Ascending aorta (tissue), 2 donors: ENCODE measurements around the gene ATF5. TPM values are rescaled to one million over a fixed set of nuclear protein-coding genes. Genes with fewer than 3 reads are reported as not detected.
"Not testable (repeated sequence)": the region's sequence is repeated elsewhere in the genome, so short reads cannot be mapped to it uniquely, and the experiment has no call there.

Experiments
- DNase-seq, 2 donors: peaks; one replicate each; pipeline ENCODE4 v3.0.0-alpha.2; 2019; ENCODE audit warnings: low spot score in 2 of 2
- H3K27ac ChIP-seq, 2 donors: fragments of 200-600 bp; sonication (generic); one replicate each; pipeline ENCODE4 v1.5.1; 2016 to 2017; ENCODE audit warnings: mild to moderate bottlenecking in 1 of 2
- H3K27me3 ChIP-seq: fragments of 200-600 bp; sonication (generic); one replicate; pipeline ENCODE4 v1.5.1; 2017
- H3K36me3 ChIP-seq, 2 donors: fragments of 200-600 bp; sonication (generic); one replicate each; pipeline ENCODE4 v1.5.1; 2016
- H3K4me1 ChIP-seq, 2 donors: fragments of 200-600 bp; sonication (generic); one replicate each; pipeline ENCODE4 v1.5.1; 2016 to 2017; ENCODE audit warnings: mild to moderate bottlenecking in 1 of 2
- H3K4me3 ChIP-seq, 2 donors: fragments of 200-600 bp; sonication (generic); one replicate each; pipeline ENCODE4 v1.5.1; 2016 to 2017; ENCODE audit warnings: mild to moderate bottlenecking in 1 of 2
- H3K9me3 ChIP-seq, 2 donors: fragments of 200-600 bp; sonication (generic); one replicate each; pipeline ENCODE4 v1.5.1; 2016
- CTCF ChIP-seq, 3 experiments: fragments of 200-600 bp in 2 of 3; fragments of 450-650 bp in 1 of 3; sonication (generic) in 2 of 3; IDR thresholded peaks; one replicate each; pipeline ENCODE4 v1.5.1; 2016 to 2019; ENCODE audit warnings: antibody characterized with exemption in 3 of 3, mild to moderate bottlenecking in 1 of 3, moderate library complexity in 1 of 3
- intact Hi-C: fragments of 100-400 bp; cut with DNase I; formaldehyde crosslinking; loops from one replicate; pipeline ENCODE4 v1.15.1; 2023
- total RNA-seq: library from RNA; depleted of rRNA; stranded (reverse); fragments of >200 nt; gene quantifications from one replicate; pipeline ENCODE4 v1.1.0, GENCODE V29; 2016

Gene ATF5
- total RNA-seq, 1 donor from 2014 or later, result 4.3 TPM

GRCh38 chr19:49923055-49924003 lies 5.7 kb upstream of the ATF5 start:
- intact Hi-C loops, result no loop called here
- peaks cover 15 to 52% of the 10 kb centered on the region in 2 donors for H3K36me3 ChIP-seq

GRCh38 chr19:49924004-49924880 lies 4.8 kb upstream of the ATF5 start:
- intact Hi-C loops, result no loop called here
- DNase-seq, result no peak
- H3K36me3 ChIP-seq, result peaks cover 15 to 49% of the 10 kb centered on the region in 2 donors
- H3K27me3 ChIP-seq, result no peaks in the 10 kb centered on the region
- TF ChIP-seq CTCF (IDR thresholded peaks at IDR 0.05), result no peak
- H3K27ac ChIP-seq, result no peak overlapping the region
- peaks cover 3 to 13% of the 10 kb centered on the region in 2 donors for H3K4me1 ChIP-seq
- no peaks in the 10 kb centered on the region for H3K9me3 ChIP-seq
- H3K4me3 ChIP-seq, result no peak overlapping the region

More at GRCh38 chr19:49923055-49924003, 5.7 kb upstream of the ATF5 start:
- Histone ChIP-seq H3K27ac (no peak overlapping the region), H3K4me3 (no peak overlapping the region), H3K4me1 (peaks cover 3 to 13% of the 10 kb centered on the region in 2 donors), H3K9me3 (no peaks in the 10 kb centered on the region), H3K27me3 (no peaks in the 10 kb centered on the region)
- no peak for TF ChIP-seq CTCF (IDR thresholded peaks at IDR 0.05)
- no peak for DNase-seq

- DNase-seq, H3K27ac ChIP-seq, H3K9me3 ChIP-seq, intact Hi-C loops, H3K4me3 ChIP-seq, H3K27me3 ChIP-seq: not testable (repeated sequence)
- peaks cover 15 to 49% of the 10 kb centered on the region in 2 donors for H3K36me3 ChIP-seq
- H3K4me1 ChIP-seq, result peaks cover 3 to 13% of the 10 kb centered on the region in 2 donors
Observed at GRCh38 chr19:49924881-49925210, 4.2 kb upstream of the ATF5 start.

GRCh38 chr19:49925486-49925885 lies 3.5 kb upstream of the ATF5 start:
- no peaks in the 10 kb centered on the region for H3K9me3 ChIP-seq
- no peak for TF ChIP-seq CTCF (IDR thresholded peaks at IDR 0.05)
- DNase-seq, result no peak
- no peak overlapping the region for H3K4me3 ChIP-seq
- H3K27ac ChIP-seq, result no peak overlapping the region
- peaks cover 15 to 49% of the 10 kb centered on the region in 2 donors for H3K36me3 ChIP-seq
- H3K27me3 ChIP-seq, result no peaks in the 10 kb centered on the region
- intact Hi-C loops, result no loop called here
- peaks cover 3 to 13% of the 10 kb centered on the region in 2 donors for H3K4me1 ChIP-seq

- intact Hi-C loops, result no loop called here
- Histone ChIP-seq H3K27ac (no peak overlapping the region), H3K27me3 (no peaks in the 10 kb centered on the region), H3K9me3 (no peaks in the 10 kb centered on the region), H3K4me1 (peaks cover 3 to 13% of the 10 kb centered on the region in 2 donors), H3K4me3 (no peak overlapping the region), H3K36me3 (peaks cover 14 to 39% of the 10 kb centered on the region in 2 donors)
- DNase-seq, result no peak
- TF ChIP-seq CTCF (IDR thresholded peaks at IDR 0.05), result no peak
Observed at GRCh38 chr19:49926515-49926914, 2.5 kb upstream of the ATF5 start.
